CD4-positive, alpha-beta T cell treated with Interleukin-12 subunit alpha and Interleukin-12 subunit beta, for 1 hour (primary cell): ENCODE measurements around the gene COL9A1.

ENCODE experiments used
- DNase-seq: peaks from one replicate; pipeline ENCODE4 v3.0.0-alpha.2; 2020

The COL9A1 gene

DNA sequence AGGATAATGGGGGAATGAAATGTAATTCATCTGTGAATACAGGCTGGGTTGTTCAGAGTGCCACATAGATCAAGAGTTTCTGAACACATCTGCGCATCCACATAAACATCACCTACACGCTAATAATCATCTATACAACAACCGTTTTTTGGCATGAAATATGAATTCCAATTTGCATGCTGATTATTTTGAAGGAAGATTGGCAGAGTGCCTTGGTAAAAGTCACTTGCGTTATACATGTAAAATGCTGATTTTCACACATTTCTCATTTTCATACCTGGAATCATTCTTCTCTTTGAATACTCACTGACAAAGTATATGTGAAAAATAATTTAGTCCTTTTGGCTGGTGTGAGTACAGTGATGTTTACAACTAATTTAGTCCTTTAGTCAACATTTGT, 17.7 kb downstream of the COL9A1 start:
- no peak for DNase-seq

DNA sequence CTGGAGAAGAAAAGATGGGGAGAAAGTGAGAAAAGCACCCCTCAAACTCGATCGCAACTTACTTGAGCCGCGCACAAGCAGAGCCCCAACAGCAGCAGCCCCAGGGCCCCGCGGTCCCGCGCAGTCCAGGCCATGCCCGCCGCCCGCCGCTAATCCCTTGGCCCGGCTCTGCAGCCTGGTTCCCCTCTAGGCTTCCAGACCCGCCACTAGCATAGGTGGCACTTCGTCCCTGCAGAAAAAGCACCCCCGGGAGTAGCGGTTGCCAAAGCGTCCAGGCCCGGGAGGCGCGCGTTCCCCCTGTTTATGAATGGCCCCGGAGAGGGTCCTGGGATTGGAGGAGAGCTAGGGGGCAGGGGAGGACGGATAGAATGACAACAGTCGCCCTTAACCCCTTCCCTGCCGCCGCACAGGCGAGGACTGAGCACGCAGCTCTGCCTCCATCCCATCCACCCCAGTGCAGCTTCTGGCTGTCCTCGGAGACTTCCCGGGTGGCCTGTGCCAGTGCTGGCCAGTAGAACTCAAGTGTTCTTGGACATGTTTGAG, 19.9 kb downstream of the COL9A1 start:
- no peak for DNase-seq

DNA sequence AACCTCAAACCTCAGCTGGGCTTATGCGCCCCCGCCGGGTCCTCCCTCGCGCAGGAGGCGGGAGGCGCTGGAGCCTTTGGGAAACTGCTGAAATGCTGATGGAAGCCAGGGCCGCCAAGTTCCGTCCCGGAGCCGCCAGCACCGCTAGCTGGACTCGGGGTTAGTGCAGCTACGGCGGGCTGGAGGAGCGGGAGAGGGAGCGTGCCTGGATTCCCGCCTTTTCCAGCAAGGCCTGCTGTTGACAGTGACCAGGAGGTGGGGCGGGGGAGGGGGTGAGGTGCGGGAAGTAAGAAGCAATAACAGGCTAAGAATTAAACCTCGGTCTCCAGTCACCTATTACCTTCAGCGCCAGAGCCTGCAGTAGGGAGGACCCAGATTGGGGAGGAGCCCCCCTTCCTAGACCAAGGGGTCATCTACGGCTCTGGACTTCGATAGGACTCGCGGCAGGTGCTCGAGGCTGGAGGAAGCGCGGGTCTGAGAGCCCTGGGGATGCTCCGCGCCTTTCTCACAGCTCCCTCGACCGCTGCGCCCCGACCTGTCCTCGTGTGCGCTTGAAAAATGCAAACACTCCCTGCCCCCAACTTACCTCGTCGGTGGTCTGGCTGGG, 20.5 kb downstream of the COL9A1 start:
- no peak for DNase-seq

DNA sequence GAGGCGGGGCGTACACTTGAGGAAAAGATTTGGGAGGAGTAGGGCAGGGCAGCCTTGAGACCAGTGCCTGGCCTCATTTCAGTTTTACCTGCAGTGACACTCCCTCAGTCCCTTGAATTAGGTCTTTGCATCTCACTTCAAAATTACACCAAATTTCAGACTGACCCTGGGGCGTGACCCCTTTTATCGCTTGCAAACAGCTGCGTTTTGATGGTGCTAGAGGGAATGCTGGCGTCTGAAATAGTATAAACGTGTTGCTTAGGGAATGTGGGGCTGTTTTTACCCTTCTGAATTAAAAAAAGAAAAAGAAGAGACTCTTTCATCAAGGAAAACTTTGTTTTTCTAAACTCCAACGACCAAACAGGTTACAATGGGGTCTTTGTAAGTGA, 21.0 kb downstream of the COL9A1 start:
- DNase-seq = no peak

DNA sequence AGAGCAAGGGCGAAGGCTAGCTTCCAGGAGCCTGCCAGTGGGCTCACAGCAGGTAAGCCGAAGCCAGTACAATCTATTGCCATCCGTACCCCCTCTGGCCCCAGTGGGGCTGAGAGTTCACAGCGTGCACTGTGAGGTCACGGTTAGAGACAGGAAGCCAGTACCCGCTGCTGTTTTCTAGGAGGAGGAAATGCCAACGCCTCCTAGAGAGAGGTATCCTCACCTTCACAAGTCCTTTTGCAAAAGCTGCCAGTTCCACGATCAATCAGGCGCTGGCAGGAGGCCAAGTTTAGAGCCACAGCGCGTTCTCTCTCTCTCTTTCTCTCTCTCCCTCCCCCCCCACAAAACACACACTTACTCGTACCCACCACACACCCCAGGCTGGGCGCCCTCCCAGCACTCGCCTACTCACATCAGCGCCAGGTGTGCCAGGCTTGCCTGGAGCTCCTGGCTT, 22.5 kb downstream of the COL9A1 start:
- DNase-seq = no peak

DNA sequence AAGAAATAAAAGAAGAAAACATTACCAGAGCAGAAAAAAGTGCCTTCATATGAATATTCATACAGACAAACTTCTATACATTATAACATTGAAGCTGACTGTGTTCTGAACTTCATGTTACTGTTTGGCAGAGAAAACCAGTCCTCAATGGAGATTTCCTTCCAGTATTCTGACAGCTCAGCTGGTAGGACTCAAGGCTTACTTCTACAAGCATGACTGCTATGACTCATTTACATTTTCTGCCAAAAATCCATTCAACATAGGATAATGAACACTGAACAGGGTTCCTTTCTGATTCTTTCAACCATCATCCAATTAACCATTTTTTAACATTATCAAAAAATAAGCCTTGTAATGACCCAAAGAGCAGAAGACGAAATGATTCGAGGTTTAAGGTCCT, 25.4 kb downstream of the COL9A1 start:
- no peak for DNase-seq

DNA sequence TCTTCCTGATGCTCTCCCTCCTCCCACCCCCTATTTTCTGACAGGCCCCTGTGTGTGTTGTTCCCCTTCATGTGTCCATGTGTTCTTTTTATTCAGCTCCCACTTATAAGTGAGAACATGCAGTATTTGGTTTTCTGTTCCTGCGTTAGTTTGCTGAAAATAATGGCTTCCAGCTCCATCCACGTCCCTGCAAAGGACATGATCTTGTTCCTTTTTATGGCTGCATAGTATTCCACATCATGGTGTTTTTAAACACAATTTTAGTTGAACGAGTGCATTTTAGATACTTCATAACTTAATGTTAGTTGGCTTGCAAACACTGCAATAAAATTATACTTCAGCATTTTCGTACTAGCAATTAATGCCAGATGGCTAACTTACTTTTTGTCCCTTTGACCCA, 28.5 kb downstream of the COL9A1 start:
- DNase-seq = no peak

DNA sequence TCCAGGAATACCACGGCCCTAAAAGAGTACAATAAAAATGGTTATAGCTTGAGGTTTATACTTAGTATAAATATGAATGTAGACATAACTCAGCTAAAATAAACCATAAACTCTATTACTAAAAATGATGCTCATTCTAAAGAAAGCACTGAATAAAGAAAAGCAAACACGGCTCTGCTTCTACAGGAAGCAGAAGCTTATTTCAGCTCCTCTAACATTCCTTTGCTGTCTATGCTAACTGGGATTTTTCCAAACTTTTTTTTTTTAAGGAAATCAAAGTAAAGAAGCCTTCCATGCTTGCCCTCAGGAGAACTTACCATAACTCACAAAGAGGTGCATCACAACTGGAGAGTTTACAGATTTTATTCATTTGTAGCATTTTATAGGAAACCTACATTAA, 30.8 kb downstream of the COL9A1 start:
- no peak for DNase-seq

DNA sequence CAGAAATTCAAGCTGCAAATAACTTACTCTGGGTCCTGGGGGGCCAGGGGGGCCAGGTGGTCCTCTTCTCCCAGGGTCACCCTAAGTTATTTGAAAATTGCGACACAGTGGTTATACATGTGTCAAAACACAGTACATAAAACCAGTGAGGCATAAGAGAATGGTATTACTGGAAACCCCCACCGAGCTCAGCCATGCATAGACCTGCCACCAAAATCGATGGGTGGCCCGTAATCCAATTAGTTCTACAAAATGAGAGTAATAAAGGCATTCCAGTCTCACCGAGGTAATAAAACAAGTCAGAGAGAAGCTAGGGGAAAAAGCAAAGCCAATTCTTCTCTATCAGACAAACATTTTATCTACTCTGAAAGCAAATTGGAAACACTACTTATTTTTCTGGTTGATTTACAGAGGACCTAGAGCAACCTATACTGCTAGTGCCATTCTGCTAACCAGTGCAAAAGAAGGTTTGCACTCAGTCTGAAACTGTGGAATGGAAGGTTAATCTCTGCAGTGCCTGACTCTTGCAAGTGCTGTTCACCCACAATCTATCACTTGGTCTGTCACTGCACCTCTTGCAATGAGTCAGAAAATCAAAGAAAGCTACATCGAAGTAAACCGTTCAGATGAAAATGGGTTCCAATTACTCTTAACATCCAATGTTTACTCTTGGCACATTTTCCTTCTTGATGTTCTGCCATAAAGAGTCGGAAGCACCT, 32.4 kb downstream of the COL9A1 start:
- DNase-seq = no peak

DNA sequence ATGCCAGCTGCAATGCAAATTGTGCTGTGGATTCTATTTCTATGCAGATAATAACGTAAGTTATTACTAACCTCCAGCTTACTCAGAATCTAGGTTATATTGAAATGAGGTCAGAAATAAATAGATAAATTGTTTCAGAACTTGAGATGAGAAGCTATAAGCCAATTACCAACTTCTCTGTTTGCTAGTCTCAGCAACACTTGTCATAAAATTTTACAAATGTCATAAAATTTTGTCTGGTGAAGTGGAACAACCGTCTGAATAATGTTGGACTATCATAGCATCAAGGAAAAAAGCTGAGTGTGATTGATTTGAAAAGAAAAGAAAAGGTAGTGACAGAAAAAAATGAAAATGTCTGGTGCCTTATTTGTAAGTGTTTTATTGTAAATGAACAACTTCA, 36.7 kb downstream of the COL9A1 start:
- DNase-seq = no peak

DNA sequence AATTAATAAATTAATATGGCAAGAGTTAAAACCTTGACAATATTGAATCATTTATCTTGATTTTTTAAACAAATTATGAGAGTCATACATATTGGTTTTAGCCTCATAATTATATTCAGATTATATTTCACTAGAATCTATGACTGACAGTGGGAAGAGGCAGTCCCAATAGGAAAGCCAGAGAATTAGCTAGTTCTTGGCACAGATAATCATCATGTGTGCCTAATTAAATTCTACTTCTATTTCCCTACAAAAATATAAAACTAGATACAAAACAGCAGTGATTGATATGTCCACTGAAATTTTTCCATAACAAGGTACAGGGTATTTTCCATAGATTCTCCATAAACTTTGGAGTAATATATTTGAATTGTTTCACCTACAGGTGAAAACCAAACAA, 38.6 kb downstream of the COL9A1 start:
- DNase-seq = no peak

DNA sequence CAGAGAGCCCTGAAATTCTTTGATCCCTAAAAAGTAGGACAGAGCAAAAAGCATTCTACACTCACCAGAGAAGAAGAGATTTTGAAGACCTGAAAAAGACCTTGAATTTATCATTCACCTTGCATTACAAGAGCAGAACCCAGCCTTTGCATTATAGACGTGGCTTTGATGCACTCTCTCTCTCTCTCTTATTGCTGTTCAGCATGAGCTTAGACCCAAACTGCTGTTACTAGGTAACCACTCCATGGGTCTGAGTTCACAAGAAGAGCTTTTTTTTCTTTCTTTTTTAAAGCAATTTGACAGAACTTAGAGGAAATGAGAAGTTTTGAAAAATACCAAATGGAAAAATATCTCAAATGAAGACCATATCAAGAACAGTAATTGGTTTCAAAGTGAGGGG, 44.4 kb downstream of the COL9A1 start:
- DNase-seq = no peak

DNA sequence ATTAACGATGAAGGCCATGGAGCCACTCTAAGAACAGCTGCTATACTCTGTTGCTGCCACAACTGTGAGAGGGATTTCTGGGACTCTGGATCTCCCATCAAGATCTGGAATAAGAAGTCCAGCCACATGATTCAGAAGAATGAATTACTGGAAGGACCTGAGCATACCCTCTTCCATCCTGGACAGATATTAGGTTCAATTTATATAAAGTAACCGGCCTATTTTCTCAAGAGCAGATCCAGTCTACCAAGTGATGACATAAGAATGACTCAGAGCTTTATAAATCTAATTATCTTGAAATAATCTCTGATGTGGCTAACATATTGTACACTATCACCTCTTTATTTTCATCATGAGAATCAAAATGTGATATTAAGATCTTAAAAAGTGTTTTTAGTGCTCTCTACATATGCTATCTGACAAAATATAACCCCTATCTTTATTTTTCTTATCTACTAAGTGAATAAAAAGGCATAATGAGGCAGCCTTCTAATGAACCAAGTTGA, 45.1 kb downstream of the COL9A1 start:
- DNase-seq = no peak

DNA sequence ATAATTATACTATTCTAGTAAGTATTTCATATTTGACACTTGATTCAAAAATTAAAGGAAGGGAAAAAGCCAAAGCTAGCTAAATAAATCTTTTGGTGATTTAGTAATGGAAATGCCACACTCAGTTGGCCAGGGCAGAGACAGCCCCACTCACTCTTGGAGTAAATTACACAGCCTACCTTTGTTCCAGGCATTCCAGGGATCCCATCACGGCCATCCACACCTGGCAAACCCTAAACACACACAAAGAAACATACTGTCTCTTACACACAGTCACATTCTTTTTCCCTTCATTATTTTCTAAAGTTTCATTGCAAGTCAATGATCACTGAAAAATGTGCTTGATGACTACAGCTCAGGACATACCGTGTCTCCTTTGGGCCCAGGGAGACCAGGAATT, 48.1 kb downstream of the COL9A1 start:
- DNase-seq = no peak

DNA sequence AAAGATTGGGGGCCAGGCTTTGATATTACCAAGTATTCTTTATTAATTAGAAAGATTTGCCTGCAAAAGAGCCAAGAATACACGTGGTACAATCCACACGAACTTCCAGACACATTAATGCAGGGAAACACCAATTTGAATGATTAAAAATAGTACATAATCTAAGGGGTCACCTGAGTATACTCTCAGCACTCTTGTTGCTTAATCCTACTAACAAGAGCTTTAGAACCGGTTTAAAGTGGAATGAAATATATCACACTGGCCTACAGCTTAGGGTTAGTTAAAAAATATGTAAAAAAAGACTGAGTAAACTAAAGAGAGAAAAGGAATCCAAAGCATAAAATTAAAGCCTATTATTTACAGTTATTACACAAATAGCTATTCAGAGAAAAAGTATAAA, 49.0 kb downstream of the COL9A1 start:
- no peak for DNase-seq

DNA sequence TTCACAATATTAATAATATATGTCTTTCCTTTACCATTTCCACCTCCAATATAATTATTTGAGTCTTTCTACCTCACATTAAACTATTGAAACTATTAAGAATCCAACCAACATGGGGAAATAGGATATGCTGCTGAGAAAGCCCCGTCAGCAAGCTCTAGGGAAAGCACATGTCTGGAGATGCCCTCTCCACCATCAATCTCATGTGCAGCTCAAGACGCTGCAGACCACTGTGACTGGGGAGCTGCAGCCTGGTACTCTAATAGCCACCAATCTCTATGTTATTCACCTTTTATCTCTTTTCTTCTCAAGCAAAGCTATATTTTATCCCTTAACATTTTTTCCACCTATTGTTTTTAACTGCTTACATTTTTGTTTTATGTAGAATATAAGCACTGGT, 50.3 kb downstream of the COL9A1 start:
- no peak for DNase-seq

DNA sequence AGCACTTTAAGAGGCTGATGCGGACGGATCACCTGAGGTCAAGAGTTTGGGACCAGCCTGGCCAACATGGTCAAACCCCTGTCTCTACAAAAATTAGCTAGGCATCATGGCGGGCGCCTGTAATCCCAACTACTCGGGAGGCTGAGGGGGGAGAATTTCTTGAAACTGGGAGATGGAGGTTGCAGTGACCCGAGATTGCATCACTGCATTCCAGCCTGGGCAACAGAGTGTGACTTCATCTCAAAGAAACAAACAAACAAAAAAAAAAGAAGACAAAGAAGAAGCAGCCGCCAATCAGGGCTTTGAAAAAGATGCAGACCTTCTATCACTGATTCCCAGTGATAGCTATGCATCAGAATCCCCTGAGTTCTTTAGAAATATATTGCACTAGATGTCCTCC, 56.8 kb downstream of the COL9A1 start:
- DNase-seq = no peak

DNA sequence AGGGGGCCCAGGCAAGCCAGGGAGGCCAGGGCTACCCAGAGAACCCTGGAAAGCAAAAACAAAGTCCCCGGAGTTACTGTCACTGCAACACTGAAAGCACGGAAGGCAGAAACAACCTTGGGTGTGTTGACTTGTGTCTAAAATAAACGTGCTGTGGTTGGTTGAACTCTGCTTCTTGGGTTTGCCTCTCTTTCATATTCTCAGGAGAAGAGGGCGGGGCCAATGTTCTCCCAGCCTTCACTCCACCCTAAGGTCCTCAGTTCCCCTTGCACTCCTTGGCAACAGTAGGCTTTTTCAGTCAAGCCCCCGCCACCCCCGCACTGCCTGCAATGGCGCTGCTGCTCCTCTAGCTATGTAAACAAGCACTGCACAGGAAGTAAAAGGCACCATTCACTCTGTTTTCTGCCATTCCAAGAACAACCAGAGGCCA, 60.9 kb downstream of the COL9A1 start:
- DNase-seq = no peak

DNA sequence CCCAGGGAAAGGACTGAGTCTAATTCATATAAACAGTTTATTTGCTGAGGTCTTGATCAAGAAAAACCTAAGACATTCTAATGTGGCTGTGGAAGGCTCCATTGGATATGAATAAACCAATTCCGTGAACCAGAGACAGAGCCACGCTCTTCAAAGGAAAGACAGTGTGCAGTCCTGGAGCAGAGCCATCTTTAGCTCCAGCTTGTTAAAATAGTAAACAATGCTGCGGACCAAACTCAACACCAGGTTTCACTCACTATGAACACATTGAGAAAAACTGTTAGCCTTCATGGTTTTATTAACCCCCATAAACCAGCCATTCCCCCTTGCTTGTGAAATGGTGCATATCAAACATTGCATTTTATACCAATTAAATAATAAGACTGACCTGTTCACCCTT, 61.9 kb downstream of the COL9A1 start:
- DNase-seq = no peak

DNA sequence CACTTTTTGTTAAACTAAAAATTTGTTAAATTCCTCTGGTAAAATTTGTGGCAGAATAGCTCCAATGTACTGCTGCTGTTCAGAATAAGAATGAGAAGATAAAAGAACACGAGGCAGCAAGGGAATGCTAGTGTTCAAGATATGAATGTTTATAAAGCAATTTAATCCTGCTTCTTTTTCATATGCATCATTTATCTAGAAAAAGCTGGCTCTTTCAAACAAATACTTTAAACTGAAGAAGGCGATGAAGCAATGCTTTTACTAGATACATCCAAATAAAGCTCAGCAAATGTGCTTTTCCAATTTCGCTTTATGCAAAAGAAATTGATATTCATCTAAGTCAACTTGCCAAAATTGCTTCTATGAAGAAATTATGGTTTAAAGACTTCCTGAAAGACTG, 66.5 kb downstream of the COL9A1 start:
- no peak for DNase-seq

DNA sequence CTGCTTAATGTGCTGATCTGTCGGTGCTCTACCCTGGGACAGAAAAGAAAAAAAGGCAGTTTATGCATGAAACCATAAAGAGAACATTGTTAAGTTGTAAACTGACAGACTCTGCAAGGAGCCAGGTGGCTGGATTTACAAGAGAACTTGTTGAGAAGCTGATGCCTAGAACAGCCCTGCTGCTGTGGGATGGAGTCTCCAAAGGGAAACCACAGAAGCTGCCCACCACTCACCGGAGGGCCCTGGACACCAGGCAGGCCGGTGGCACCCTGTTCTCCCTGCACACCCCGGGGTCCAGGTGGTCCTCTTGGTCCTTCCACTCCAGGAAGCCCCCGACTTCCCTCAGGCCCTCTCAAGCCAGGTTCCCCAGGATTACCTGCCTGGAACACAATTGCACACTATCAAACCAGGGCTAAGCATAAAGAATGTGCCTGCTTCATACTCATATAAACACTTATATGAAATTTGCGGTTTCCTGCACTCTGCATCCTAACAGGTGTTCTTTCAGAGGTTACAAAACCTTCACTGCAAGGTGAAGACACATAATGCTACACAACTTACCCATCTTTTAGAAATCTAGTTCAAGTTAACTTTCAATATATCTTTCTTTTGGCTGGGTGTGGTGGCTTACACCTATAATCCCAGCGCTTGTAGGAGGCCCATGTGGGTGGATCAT, 68.2 kb downstream of the COL9A1 start:
- no peak for DNase-seq

DNA sequence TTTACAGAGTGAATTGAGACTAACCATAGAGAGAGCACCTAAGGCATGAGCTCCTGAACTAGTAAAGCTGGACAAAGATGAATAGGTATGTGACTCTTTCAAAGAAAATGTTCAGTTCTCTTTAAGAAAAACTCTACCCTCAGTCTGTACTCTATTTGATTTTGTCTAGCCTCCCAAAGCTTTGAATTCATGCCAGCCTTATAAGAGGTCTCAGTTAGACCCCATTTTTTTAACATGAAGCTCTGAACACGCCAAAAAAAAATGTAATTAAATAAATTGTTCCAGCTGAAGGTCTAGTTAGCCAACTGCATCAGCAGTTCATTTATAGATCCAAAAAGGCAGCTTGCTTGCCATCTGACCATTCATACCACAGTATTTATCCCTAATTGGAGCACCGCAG, 71.6 kb downstream of the COL9A1 start:
- DNase-seq = no peak

DNA sequence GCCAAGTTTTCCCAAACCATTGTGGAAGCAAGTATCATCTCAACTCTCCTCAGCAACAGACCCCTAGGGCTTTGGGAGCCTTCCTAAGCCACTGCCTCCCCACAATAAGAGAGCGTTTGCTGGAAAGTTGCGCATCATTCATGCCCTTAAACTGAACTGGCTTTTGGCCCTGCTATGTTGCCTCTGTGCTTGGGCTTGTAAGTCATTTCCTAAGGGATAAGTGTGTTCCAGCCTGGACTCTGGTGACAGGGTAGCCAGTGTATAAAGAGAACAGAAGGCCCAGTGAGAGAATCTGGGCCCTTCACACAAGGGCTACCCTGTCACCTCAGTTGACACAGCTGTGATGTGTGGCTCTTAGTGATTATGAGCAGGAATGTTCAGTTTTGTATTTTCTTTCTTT, 77.8 kb downstream of the COL9A1 start:
- DNase-seq = no peak

DNA sequence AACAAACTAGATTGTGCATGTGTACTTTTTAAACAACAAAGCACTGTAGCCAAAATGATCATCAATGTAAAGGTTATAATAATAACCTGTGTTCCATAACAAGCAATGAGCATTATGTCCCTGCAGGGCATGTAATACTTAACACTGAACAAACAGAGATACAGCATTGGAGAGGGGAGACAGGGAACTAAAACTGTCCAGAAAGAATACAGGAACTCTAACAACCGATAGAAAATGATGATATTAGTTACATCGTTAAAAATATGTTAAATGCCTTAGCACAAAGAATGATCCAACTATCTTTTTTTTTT, 80.5 kb downstream of the COL9A1 start:
- no peak for DNase-seq
